Stimulated activated CD4-positive, alpha-beta T cell treated with anti-CD3 and anti-CD28 coated beads, Interleukin-1b, Interleukin-23, amount 100 ng/mL, for 1 hour (primary cell): ENCODE measurements around the gene SORBS2.
A peak's percentile ranks its signal among the peaks of the same experiment; 100 is the strongest.

ENCODE experiments used
- DNase-seq, 2 donors: peaks; one replicate each; pipeline ENCODE4 v3.0.0-alpha.2; 2020; ENCODE audit warnings: low read depth in 2 of 2

The SORBS2 gene

GRCh38 chr4:185640811-185641675 is 171.0 kb downstream of the SORBS2 start:
- no peak for DNase-seq

- DNase-seq: no peak
These were observed 173.3 kb downstream of the SORBS2 start for GRCh38 chr4:185638548-185639301.

- no peak for DNase-seq
These were observed 173.9 kb downstream of the SORBS2 start for GRCh38 chr4:185638093-185638492.

GRCh38 chr4:185637163-185637875 is 174.7 kb downstream of the SORBS2 start:
- DNase-seq: no peak

GRCh38 chr4:185634066-185634652 is 177.8 kb downstream of the SORBS2 start:
- DNase-seq: no peak

DNA sequence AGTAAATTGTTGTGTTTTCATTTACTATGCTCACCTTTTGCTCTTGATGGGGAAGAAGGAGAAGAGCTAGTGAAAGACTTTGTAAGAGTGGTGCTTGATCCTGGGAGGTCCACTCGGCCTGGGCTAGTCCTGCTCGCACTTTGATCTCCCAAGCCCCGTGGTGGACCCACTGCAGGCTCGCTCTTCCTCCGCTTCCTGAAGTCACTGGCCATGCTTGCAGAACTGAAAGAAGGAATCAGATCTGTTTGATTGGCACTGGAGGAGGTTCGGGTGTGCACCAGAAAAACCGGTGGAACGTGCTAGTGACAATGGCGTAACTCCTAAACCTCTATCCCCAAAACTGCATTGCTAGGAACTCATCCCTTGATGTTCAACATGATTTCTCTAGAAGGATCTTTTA is 185.2 kb downstream of the SORBS2 start:
- no peak for DNase-seq

DNA sequence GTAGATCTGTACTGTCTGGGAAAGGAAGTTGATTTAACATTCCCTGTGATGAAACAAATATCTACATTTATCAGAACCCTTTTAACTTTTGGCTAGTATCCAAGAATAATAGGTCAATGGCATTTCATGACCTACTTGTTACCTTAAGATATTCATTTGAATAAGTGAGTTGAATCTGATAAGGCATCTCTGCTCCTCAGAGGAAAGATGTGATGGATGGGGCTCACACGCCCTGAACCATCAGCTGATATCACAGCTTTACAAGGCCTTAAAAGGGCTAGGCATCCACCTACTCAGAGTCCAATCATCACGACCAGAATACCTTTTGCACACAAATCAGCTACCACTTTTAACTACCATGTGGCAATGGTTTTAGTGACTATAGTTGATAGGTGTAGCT is 186.5 kb downstream of the SORBS2 start:
- no peak for DNase-seq

DNA sequence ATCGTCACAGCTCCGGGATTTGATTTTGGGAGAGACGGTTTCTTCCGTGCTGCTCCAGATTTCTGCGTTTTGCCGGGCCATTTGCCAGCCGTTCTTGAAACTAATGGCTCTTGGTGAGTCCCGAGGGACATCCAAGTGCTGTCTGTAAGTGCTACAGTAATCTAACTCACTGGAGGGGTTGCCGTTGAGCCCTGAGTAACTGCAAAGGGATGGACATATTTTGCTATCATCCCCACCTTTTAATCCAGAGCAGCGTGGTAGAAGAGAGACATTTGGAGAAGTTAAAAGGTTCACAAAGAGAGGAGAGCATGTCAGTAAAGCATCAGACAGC is 187.8 kb downstream of the SORBS2 start:
- no peak for DNase-seq

DNA sequence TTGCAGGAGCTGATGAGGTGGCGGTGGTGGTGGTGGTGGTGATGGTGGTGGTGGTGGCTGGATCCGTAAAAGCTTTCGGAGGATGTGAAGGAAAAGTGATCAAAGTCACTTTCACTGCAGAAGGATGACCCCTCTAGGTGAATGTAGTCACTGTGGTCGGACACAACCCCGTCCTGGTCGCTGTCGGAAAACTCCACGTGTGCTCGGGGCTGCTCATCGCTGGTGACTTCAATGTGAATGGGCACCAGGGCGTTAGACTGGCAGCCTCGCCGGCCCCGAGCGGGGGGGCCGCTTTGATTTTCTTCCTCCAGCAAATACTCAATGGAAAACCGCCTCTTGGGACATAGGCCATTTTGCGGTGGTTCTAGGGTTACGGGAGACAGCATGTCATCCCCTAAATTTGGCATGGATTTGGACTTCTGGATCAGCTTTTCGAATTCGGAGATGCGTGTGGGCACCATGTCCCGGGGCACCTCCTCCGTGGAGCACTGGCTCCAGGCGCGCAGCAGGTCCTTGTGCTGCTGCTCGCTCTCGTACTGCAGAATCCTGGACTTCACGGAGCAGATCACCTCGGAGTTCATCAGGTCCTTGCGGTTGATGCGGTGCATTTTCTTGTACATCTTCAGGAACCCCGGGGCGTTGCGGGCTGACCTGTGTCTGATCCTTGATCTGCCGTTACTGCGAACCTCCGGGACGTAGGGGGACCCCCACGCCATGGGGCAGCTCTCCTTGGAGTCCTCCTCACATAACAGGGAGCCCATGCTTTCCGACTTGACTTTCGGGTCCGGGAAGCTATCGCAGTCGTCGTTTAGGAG is 188.3 kb downstream of the SORBS2 start:
- DNase-seq: no peak

- no peak for DNase-seq
These were observed 203.8 kb downstream of the SORBS2 start for GRCh38 chr4:185608185-185608584.

DNA sequence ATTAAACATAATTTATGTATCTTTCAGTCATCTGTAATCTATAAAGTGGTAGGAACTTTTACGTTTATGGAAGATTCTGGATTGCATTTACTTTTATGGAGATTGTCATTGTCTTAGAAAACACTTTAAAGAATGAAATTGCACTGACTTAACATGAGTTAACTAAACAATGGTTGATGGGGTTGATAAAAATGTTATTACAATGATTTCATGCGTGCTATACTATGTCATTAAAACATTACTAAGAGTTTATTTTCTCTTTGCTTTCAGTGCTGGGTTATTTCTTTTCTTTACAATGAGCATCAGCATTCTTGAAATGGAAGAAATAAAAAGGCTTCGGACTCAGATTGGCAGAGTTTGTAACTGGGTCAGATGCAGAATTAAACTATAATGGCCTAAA is 209.6 kb downstream of the SORBS2 start:
- DNase-seq: no peak

DNA sequence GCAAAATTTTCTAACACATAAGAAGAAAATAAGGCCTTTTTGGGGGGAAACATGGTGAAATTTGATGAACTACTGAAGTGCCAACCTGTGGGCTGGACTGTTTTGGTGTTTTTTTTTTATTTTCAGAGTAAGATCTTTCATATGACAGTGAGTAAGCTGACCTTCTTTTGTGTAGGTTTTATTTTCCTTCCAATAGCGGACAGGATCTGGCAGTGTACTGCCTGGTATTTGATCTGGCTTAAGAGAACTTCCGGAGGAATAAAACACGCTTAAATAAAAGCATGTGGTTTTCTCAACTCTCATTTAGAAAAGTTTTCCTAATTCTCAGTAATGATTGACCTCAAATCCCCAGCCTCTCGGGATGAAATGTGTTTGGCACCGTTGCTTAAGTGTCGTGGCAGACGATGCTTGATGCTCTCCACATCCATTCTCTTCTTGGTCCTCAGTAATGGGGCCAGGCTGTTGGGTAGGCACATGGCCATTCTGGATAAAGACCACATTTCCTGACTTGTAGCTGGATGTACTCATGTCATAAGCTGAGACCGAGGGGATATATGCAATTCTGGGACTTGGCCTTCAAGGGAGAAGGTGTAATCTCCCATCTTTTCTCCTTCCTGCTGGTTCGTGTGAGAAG is 211.1 kb downstream of the SORBS2 start:
- no peak for DNase-seq

- no peak for DNase-seq
These were observed 212.3 kb downstream of the SORBS2 start for GRCh38 chr4:185599553-185600243.

DNA sequence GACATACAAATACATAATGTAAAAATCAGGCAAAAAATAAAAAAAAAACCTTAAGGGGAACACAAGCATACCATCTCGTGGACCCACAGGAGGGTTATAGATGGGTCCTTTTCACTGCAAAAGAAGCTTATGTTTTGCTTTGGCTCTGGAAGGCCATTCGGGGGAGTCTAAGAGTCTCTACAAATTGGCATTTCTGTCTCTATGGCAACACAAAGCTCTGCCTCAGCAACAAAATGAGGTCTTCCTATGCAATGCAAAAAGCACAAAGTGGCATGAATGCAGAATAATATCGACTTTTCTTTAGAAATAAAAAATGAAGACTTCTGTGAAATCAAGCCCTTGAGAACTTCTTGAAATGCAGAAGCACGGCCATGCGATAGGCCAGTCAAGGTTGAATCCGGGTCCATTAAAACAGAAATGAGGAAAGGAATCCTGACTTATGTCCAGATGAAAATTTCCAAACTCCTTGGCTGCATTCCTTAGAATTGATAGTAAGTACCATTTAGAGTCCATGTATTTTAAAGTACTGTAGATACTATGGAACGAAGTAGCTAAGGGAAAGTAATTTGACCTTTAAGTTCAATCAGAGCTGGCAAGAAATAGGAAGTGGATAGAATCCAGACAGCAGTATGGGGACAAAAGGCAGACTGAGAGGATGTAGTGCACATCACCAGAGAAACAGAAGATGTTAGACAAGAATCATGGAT is 213.0 kb downstream of the SORBS2 start:
- DNase-seq: no peak

- peak; percentile 32 to 44 for DNase-seq
These were observed 214.3 kb downstream of the SORBS2 start for GRCh38 chr4:185597532-185598188.

DNA sequence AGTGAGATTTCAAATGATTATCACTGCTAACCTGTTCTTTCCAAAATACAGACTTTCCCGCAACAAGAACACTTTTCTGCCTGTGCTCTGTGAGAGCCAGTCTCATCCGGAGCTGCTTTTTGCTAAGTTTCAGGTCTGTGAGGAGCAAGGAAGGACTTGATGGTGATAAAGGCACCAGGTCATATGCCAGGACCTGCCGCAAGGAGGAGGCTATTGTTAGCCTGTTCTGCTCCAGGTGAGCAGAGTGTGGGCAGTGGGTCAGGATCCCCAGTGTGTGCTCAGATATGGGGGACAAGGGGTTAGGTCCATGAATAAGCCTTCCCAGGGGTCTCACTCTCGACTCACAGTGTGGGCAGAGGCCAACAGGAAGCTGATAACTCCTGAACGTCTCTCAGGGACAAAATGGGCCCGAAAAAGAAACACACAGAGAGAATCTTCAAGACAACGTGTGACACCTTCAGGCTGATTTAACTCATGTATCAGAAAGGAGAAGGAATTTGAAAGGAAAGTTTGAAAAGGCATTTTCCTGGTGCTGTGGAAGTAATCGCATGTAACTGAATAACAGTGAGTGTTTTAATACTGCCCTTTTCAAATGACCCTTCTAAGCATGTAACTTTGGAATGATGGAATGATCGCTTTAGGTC is 219.0 kb downstream of the SORBS2 start:
- DNase-seq: no peak

- DNase-seq: no peak
These were observed 219.6 kb downstream of the SORBS2 start for GRCh38 chr4:185592438-185592837.

GRCh38 chr4:185591679-185592141 is 220.3 kb downstream of the SORBS2 start:
- no peak for DNase-seq
